ENCODE data around the gene BTBD16. TPM values are rescaled to one million over a fixed set of nuclear protein-coding genes. Genes with fewer than 3 reads are reported as not detected.

The BTBD16 gene
- total and polyA plus RNA-seq, 2 of the 13 experiments (the other 11 are each of a cell fraction or from before 2014, with no cell fraction given) = 5.0 to 11.9 TPM

- TF ChIP-seq AFF4 (CRISPR knock-in tag; IDR thresholded peaks at IDR 0.05) (peak; percentile 77), PPARG (CRISPR knock-in tag; conservative IDR thresholded peaks at IDR 0.05) (peak; percentile 83), NR2F6 (IDR thresholded peaks at IDR 0.05) (peak; percentile 89), NR2F6 (CRISPR knock-in tag; IDR thresholded peaks at IDR 0.05) (peak; percentile 92), NAIF1 (CRISPR knock-in tag; IDR thresholded peaks at IDR 0.05; ENCODE audit: borderline replicate concordance) (no peak), GATA4 (IDR thresholded peaks at IDR 0.05; ENCODE audit: borderline replicate concordance, low read depth) (peak; percentile 53), ZNF292 (CRISPR knock-in tag; IDR thresholded peaks at IDR 0.05; ENCODE audit: borderline replicate concordance, low read depth) (peak; percentile 98), HDAC2 (CRISPR knock-in tag; IDR thresholded peaks at IDR 0.05) (peak; percentile 81), SATB2 (CRISPR knock-in tag; IDR thresholded peaks at IDR 0.05) (no peak), ZSCAN5A (CRISPR knock-in tag; IDR thresholded peaks at IDR 0.05; ENCODE audit: borderline replicate concordance) (peak; percentile 94; the same call in 1 of the 2 replicates), ZNF138 (CRISPR knock-in tag; IDR thresholded peaks at IDR 0.05; ENCODE audit: low read depth) (no peak), PAX8 (CRISPR knock-in tag; IDR thresholded peaks at IDR 0.05; ENCODE audit: borderline replicate concordance) (no peak), ZBTB25 (CRISPR knock-in tag; IDR thresholded peaks at IDR 0.05) (no peak; the same call in 1 of the 2 replicates), ZC3H4 (CRISPR knock-in tag; IDR thresholded peaks at IDR 0.05; ENCODE audit: borderline replicate concordance) (no peak; the same call in 1 of the 2 replicates), YEATS4 (CRISPR knock-in tag; IDR thresholded peaks at IDR 0.05; ENCODE audit: borderline replicate concordance) (peak; percentile 69), ZNF556 (CRISPR knock-in tag; IDR thresholded peaks at IDR 0.05; ENCODE audit: borderline replicate concordance) (peak; percentile 77; the same call in 1 of the 2 replicates), ZNF672 (CRISPR knock-in tag; IDR thresholded peaks at IDR 0.05) (peak; percentile 83; the same call in 1 of the 2 replicates), NCOR1 (IDR thresholded peaks at IDR 0.05; ENCODE audit: borderline replicate concordance, low read length) (peak; percentile 98), ZNF772 (CRISPR knock-in tag; IDR thresholded peaks at IDR 0.05) (peak; percentile 28; the same call in 1 of the 2 replicates), ELF4 (CRISPR knock-in tag; IDR thresholded peaks at IDR 0.05; ENCODE audit: borderline replicate concordance) (peak; percentile 58; the same call in 1 of the 2 replicates), E2F2 (CRISPR knock-in tag; IDR thresholded peaks at IDR 0.05; ENCODE audit: borderline replicate concordance) (no peak), ZNF564 (CRISPR knock-in tag; IDR thresholded peaks at IDR 0.05) (0 out of 2 replicates have a peak, but pooled peaks have one; percentile 20), SKI (IDR thresholded peaks at IDR 0.05; ENCODE audit: partially characterized antibody) (peak; percentile 77)
These were observed 39.4 kb downstream of the BTBD16 start (continued) for GRCh38 chr10:122310311-122311050.

All from HepG2 (cell line).